ENCODE data around the gene SHE.

Gene SHE

DNA sequence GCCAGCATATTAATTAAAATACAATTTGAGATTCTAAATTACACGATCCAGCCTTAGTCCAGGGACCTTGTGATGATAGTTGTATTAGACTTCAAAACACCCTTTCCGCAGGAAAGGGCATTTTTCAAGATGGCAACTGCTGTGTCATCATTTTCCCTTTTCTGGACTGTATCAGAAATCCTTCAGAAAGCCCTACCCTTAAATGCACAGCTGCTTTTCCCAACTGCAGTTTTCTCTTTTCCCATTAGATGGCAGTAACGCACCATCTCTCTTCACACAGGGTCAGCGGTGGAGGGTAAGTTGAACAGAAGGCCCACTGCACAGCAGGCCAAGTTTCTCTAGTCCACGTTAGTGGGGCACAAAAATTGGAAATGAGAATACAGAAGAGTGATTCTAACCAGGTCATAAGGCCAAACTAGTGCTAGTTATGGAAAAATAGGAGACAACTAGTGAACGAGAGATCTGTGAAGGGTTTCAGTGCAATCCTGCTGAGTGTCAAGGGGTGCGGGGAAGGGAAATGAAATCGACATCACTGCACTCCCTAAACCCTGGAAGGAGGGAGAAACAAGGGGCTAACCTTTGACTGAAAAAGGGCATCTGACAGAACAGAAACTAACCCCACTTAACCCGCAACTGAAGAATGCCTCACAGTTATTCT, 22.3 kb downstream of the SHE start:
- peak in 1 of 2 donors; percentile 78 for DNase-seq (ENCODE audit: low read depth in 1 of 2, low spot score in 1 of 2)

- no peak for DNase-seq (ENCODE audit: low read depth in 1 of 2, low spot score in 1 of 2)
Measured at GRCh38 chr1:154478639-154479038, 23.6 kb downstream of the SHE start.

- DNase-seq (ENCODE audit: low read depth in 1 of 2, low spot score in 1 of 2) = no peak
Measured at GRCh38 chr1:154478013-154478412, 24.2 kb downstream of the SHE start.

DNA sequence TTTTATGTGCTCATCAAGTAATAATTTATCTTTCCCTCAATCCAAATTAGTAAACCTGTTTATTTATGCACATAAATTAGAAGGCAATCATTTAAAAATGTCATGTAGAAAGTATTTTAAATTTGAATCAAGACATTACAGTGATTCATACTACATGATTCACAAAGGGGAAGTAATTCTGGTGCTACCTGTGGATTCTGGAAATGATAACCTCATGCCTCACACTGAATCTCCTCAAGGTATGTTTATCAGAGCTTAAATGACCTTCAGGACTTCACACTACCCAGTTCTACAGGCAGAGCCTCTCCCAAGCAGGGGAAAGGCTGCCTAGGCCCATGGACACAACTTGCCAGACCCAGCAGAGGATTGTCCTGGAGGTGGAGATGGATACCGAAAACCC, 25.4 kb downstream of the SHE start:
- DNase-seq (ENCODE audit: low read depth in 1 of 2, low spot score in 1 of 2) = no peak

DNA sequence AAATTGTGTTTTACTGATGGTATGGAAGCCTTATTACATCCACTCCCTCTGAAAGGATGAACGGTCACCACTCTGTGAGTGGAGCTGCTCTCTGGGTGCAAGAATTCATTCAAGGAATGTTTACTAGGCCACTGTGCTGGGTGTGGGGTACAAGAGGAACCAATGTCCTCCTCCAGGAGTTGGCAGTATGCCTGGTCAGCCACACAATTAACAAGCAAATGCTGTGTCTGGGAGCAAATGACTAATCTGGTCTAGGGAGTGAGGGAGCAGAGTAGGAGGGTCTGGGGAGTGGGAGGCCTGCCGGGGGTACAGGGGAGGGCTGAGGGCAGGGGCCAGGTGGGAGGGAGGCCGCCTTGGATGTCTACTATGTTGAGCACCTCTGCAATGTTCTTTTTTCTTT, 27.4 kb downstream of the SHE start:
- DNase-seq (ENCODE audit: low read depth in 1 of 2, low spot score in 1 of 2) = no peak

- DNase-seq (ENCODE audit: low read depth in 1 of 2, low spot score in 1 of 2) = no peak
Measured at GRCh38 chr1:154471304-154471703, 30.9 kb downstream of the SHE start.

GRCh38 chr1:154469844-154470560, 32.2 kb downstream of the SHE start:
- no peak for DNase-seq (ENCODE audit: low read depth in 1 of 2, low spot score in 1 of 2)

DNA sequence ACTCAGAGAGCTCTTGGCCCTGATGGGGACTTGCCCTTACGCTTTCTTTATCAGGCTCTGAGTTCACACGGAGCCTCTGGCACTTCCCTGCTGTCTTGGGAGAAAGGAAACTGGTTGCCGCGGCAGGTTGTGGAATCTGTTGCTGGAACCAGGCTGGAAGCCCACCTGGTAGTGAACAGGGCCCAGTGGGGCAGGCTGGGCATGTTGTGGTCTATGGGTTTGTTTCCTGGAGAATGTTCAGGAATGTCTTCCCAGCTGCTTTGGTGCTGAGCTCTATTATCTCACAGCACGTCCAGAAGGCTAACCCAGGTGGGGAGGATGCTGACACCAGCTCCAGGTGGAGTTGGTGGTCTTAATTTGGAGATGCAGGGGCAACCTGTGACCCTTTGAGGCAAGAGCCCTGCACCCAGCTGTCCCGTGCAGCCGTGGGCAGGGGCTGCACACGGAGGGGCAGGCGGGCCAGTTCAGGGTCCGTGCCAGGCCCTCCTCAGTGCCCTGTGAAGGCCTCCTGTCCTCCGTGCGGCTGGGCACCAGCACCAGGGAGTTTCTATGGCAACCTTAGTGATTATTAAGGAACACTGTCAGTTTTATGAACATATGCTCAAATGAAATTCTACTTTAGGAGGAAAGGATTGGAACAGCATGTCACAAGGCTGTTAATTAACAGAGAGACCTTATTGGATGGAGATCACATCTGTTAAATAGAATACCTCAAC, 33.5 kb downstream of the SHE start:
- DNase-seq (ENCODE audit: low read depth in 1 of 2, low spot score in 1 of 2) = no peak

DNA sequence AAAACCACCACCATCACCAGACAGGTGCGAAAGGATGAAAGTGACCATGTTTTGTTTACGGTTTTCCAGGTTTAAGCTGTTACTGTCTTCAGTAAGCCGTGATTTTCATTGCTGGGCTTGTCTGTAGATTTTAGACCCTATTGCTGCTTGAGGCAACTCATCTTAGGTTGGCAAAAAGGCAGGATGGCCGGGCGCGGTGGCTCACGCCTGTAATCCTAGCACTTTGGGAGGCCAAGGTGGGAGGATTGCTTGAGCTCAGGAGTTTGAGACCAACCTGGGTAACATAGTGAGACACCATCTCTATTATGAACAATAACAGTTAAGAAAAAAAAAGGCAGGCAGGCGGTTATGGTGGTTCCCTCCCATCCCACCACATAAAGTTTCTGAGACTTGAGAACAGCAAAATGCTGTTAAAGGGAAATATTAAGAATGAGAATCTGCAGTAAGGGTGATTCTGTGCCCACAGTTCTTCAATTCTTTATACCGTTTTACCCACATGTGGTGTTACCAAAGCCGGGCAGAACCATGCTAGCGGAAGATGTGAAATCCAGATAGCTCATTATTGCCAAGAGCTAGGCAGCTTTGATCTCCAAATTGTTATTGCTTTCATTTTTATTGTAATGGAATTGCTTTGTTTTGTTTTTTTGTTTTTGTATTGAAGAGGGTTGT, 34.6 kb downstream of the SHE start:
- DNase-seq (ENCODE audit: low read depth in 1 of 2, low spot score in 1 of 2) = no peak

GRCh38 chr1:154466921-154467417, 35.2 kb downstream of the SHE start:
- no peak for DNase-seq (ENCODE audit: low read depth in 1 of 2, low spot score in 1 of 2)

DNA sequence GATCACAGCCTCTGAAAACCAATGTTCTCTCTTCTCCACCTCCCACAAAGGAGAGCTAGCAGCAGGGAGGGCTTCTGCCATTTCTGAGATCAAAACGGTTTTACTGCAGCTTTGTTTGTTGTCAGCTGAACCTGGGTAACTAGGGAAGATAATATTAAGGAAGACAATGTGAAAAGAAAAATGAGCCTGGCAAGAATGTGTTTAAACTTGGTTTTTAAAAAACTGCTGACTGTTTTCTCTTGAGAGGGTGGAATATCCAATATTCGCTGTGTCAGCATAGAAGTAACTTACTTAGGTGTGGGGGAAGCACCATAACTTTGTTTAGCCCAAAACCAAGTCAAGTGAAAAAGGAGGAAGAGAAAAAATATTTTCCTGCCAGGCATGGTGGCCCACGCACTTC, 36.0 kb downstream of the SHE start:
- DNase-seq (ENCODE audit: low read depth in 1 of 2, low spot score in 1 of 2) = no peak

- DNase-seq (ENCODE audit: low read depth in 1 of 2, low spot score in 1 of 2) = no peak
Measured at GRCh38 chr1:154465621-154466195, 36.5 kb downstream of the SHE start.

DNA sequence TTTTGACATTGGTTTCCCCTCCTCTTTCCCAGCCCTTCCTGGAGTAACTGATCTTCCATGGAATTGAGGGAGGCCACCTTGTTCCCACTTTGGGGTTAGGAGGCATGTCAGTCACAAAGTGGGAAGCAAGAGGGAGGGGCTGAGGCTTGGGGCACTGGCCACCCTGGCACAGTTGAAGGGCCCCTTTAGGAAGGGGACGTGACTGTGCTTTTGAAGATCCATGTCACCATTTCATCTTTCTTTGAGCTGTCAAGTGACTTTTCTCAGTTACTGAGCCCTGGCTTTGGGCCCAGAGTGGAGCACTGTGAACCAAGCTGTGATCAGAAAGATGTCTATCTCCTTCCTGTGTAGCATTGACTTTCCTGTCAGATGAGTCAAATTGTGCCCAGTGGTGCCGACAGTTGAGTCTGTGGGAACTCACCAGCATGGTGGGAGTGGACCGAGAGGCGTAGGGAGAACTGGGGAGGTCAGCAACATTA, 38.7 kb downstream of the SHE start:
- DNase-seq (ENCODE audit: low read depth in 1 of 2, low spot score in 1 of 2) = peak in 1 of 2 donors; percentile 46

GRCh38 chr1:154460695-154461260, 41.4 kb downstream of the SHE start:
- no peak for DNase-seq (ENCODE audit: low read depth in 1 of 2, low spot score in 1 of 2)

- DNase-seq (ENCODE audit: low read depth in 1 of 2, low spot score in 1 of 2) = no peak
Measured at GRCh38 chr1:154459080-154459479, 43.1 kb downstream of the SHE start.

DNA sequence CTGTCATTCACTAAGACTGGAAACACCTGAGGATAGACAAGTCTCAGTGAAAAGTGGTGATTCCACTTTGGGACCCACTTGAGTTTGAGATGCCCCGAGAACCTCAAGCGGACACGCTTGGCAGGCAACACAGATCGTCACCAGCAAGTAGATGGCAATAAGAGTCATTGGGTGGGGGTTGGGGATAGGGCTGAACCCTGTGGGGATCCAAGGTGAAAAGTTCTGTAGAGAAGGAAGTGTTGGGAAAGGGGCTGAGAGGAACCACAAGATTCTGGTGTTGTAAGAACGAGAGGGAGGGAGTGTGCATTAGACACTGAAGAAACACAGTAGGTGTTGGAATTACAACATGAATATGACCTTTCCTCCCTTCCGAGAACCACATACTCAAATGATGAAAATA, 45.6 kb downstream of the SHE start:
- no peak for DNase-seq (ENCODE audit: low read depth in 1 of 2, low spot score in 1 of 2)

- DNase-seq (ENCODE audit: low read depth in 1 of 2, low spot score in 1 of 2) = no peak
Measured at GRCh38 chr1:154454386-154455120, 47.7 kb downstream of the SHE start.

DNA sequence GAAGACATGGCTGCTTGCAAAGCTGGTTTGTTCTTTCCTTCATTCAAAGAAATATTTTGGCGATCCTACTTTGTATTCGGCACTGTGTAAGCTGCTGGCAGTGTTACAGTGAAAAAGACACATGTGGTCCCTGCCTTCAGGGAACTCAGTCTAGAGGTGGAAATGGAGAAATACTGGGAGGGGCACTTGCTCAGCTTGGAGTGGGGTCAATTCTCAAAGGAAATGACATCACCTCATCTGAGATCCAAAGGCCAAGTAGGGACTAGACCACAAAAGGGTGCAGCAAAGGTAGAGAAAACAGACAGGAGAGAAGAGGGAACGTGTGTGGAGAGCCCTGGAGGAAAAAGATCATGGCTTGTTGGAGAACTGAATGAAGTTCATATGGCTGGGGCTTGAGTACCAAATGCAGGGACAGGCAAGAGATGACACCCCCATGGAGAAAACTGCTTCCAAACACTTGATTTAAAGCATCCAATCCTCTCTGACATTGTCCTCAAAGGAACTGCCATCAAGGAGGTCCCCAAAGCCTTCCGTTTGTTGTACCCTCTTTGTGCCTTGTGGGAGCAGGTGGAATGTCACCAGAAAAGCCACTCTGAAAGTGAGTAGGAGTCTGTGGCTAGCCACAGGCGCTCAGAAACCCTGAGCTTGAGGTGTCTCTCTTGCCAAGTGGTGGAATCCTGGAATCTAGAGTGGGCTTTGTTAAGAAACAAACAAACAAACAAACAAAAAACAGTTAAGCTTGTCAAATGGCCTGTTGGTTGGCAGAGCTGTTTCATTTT, 48.4 kb downstream of the SHE start:
- no peak for DNase-seq (ENCODE audit: low read depth in 1 of 2, low spot score in 1 of 2)

DNA sequence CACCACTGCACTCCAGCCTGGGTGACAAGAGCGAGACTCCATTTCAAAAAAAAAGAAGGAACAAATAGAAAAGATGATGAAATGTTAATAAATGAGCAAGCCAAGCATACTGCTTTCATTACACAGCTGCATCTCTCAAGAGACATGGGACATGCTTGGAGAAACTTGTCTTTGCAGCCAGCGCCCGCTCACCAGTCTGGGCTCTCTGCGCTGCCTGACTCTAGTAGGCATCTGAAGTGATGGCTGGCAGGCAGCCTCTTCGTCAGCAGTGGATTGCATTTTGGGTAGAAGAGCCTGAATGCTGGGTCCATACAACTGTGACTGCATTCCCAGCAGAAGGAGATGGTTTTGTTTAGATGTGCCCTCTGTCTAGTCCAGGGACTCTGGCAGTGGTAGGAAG, 49.1 kb downstream of the SHE start:
- no peak for DNase-seq (ENCODE audit: low read depth in 1 of 2, low spot score in 1 of 2)

Data from activated CD4-positive, alpha-beta T cell treated with anti-CD3 and anti-CD28 coated beads, Interleukin-2, amount 50 U/mL, for 24 hours (primary cell).